Measurements from ENCODE around the gene GIMAP7. TPM values are rescaled to one million over a fixed set of nuclear protein-coding genes. Genes with fewer than 3 reads are reported as not detected.
"Not testable (repeated sequence)": the region's sequence is repeated elsewhere in the genome, so short reads cannot be mapped to it uniquely, and the experiment has no call there.

Gene GIMAP7
- total RNA-seq, 1 experiment from 2014 or later, result not detected

- Histone ChIP-seq H3K4me1 (no peaks in the 10 kb centered on the region), H3K27me3 (replicated peaks; ENCODE audit: control insufficient read depth, insufficient read depth, low read length) (peaks cover 2% of the 10 kb centered on the region), H3K4me3 (ENCODE audit: low read depth, low read length) (no peak overlapping the region), H3K36me3 (ENCODE audit: control insufficient read depth, insufficient read depth, low read length) (no peaks in the 10 kb centered on the region), H3K9me3 (no peaks in the 10 kb centered on the region; the same call in 1 of the 2 replicates)
- no TSS peak for BruUV-seq (replicated peaks)
- TF ChIP-seq, protein P1, sequence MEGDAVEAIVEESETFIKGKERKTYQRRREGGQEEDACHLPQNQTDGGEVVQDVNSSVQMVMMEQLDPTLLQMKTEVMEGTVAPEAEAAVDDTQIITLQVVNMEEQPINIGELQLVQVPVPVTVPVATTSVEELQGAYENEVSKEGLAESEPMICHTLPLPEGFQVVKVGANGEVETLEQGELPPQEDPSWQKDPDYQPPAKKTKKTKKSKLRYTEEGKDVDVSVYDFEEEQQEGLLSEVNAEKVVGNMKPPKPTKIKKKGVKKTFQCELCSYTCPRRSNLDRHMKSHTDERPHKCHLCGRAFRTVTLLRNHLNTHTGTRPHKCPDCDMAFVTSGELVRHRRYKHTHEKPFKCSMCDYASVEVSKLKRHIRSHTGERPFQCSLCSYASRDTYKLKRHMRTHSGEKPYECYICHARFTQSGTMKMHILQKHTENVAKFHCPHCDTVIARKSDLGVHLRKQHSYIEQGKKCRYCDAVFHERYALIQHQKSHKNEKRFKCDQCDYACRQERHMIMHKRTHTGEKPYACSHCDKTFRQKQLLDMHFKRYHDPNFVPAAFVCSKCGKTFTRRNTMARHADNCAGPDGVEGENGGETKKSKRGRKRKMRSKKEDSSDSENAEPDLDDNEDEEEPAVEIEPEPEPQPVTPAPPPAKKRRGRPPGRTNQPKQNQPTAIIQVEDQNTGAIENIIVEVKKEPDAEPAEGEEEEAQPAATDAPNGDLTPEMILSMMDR (IDR thresholded peaks at IDR 0.05; ENCODE audit: insufficient read depth in 1 of 2, low read depth in 1 of 2, low read length in 1 of 2, severe bottlenecking in 1 of 2, unreplicated experiment in 1 of 2), result no peak
- H3K4me1 Mint-ChIP-seq (ENCODE audit: low read depth, unreplicated experiment), result no peaks in the 10 kb centered on the region
- peaks cover 13% of the 10 kb centered on the region for H3K9me3 Mint-ChIP-seq (ENCODE audit: unreplicated experiment)
- ChIA-PET POLR2A (no interaction called here), CTCF (no interaction called here)
- no peak overlapping the region for H3K27ac Mint-ChIP-seq (ENCODE audit: unreplicated experiment)
- H3K36me3 Mint-ChIP-seq (ENCODE audit: insufficient read depth, unreplicated experiment), result no peaks in the 10 kb centered on the region
- peaks cover 31% of the 10 kb centered on the region for H3K27me3 Mint-ChIP-seq (ENCODE audit: insufficient read depth, unreplicated experiment)
- no peak for DNase-seq
- intact Hi-C loops (cut with micrococcal nuclease; ENCODE audit: unreplicated experiment), result no loop called here
- H3K4me3 Mint-ChIP-seq (ENCODE audit: unreplicated experiment), result no peak overlapping the region
Observed at GRCh38 chr7:150479023-150479716, 35.5 kb upstream of the GIMAP7 start.

DNA sequence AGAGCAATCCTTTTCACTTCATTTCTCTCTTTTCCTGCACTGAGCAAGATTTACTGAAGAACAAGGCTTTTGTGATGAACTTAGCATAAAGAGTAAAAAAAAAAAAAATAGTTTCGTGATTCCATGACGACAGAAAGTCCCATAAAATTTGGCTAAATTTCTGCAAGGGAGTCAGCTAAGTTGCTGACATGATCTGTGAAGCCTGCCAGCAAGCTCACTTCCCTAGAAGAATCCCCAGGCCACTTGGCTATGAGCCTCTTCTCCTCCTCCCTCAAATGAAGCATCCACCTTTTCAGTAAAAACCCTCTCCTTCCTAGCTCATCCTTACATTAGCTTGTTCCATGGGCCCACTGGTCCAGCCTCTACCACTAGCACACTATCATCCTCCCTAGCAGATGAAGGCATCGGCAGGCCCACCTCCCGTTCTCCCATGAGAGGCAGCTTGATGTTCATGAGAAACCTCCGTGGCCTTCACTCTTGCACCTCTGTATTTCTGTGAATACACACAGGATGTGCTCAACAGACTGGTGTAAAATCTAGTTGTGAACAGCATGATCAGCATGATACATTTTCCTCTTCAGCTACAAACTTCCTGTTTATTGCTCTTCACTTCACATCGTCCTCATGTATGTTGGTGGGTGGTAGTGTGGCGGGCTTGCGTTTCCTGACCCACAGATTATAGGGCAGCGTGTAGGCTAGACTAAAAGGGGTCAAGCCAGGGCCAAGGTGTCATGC, 33.3 kb upstream of the GIMAP7 start:
- Histone ChIP-seq H3K27me3 (replicated peaks; ENCODE audit: control insufficient read depth, insufficient read depth, low read length) (peaks cover 2% of the 10 kb centered on the region; the same call in 1 of the 2 replicates), H3K9me3 (no peaks in the 10 kb centered on the region; the same call in 1 of the 2 replicates), H3K4me3 (ENCODE audit: low read depth, low read length) (no peak overlapping the region), H3K36me3 (ENCODE audit: control insufficient read depth, insufficient read depth, low read length) (no peaks in the 10 kb centered on the region), H3K4me1 (no peaks in the 10 kb centered on the region)
- TF ChIP-seq, protein P1 (IDR thresholded peaks at IDR 0.05; ENCODE audit: insufficient read depth in 1 of 2, low read depth in 1 of 2, low read length in 1 of 2, severe bottlenecking in 1 of 2, unreplicated experiment in 1 of 2), result no peak
- Mint-ChIP-seq H3K27ac (ENCODE audit: unreplicated experiment) (no peak overlapping the region), H3K4me1 (ENCODE audit: low read depth, unreplicated experiment) (no peaks in the 10 kb centered on the region), H3K4me3 (ENCODE audit: unreplicated experiment) (no peak overlapping the region), H3K36me3 (ENCODE audit: insufficient read depth, unreplicated experiment) (no peaks in the 10 kb centered on the region), H3K27me3 (ENCODE audit: insufficient read depth, unreplicated experiment) (peaks cover 26% of the 10 kb centered on the region), H3K9me3 (ENCODE audit: unreplicated experiment) (peaks cover 2% of the 10 kb centered on the region)
- ChIA-PET POLR2A (no interaction called here), CTCF (no interaction called here)
- BruUV-seq (replicated peaks), result no TSS peak
- no peak for DNase-seq
- intact Hi-C loops (cut with micrococcal nuclease; ENCODE audit: unreplicated experiment), result no loop called here

GRCh38 chr7:150481922-150482321, 32.8 kb upstream of the GIMAP7 start:
- POLR2A ChIA-PET, result no interaction called here
- H3K27me3 Mint-ChIP-seq (ENCODE audit: insufficient read depth, unreplicated experiment), result peaks cover 24% of the 10 kb centered on the region

DNA sequence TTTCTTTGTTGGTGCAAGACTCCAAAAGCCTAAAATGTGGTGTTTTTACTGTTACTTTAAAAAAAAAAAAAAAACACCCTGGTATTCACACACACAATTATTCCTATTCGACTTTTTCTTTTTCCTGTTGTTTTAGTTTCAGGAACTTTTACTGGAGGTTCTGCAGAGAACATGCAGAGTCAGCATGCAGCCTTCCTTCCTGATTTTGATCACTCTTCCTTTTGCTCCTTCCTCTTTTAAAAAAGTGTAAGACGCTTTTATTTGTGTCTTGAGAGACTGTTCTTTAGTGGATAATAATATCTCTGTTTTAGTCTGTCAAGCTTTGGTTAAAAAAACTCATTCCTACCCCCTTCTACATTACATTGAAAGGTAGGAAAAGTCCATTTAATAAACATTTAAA, 31.2 kb upstream of the GIMAP7 start:
- H3K4me3 Mint-ChIP-seq (ENCODE audit: unreplicated experiment); CTCF ChIA-PET; H3K4me1 Mint-ChIP-seq (ENCODE audit: low read depth, unreplicated experiment); POLR2A ChIA-PET; BruUV-seq (replicated peaks); H3K9me3 ChIP-seq; H3K4me3 ChIP-seq (ENCODE audit: low read depth, low read length); H3K27ac Mint-ChIP-seq (ENCODE audit: unreplicated experiment); DNase-seq; H3K36me3 ChIP-seq (ENCODE audit: control insufficient read depth, insufficient read depth, low read length); H3K36me3 Mint-ChIP-seq (ENCODE audit: insufficient read depth, unreplicated experiment); intact Hi-C loops (cut with micrococcal nuclease; ENCODE audit: unreplicated experiment); H3K27me3 ChIP-seq (replicated peaks; ENCODE audit: control insufficient read depth, insufficient read depth, low read length); H3K9me3 Mint-ChIP-seq (ENCODE audit: unreplicated experiment); H3K4me1 ChIP-seq: not testable (repeated sequence)
- H3K27me3 Mint-ChIP-seq (ENCODE audit: insufficient read depth, unreplicated experiment), result peaks cover 17% of the 10 kb centered on the region

More at GRCh38 chr7:150481922-150482321, 32.8 kb upstream of the GIMAP7 start:
- no peaks in the 10 kb centered on the region for H3K36me3 Mint-ChIP-seq (ENCODE audit: insufficient read depth, unreplicated experiment)
- H3K9me3 Mint-ChIP-seq (ENCODE audit: unreplicated experiment), result no peaks in the 10 kb centered on the region
- Histone ChIP-seq H3K4me1 (no peaks in the 10 kb centered on the region), H3K4me3 (ENCODE audit: low read depth, low read length) (no peak overlapping the region), H3K36me3 (ENCODE audit: control insufficient read depth, insufficient read depth, low read length) (no peaks in the 10 kb centered on the region), H3K9me3 (no peaks in the 10 kb centered on the region), H3K27me3 (replicated peaks; ENCODE audit: control insufficient read depth, insufficient read depth, low read length) (peaks cover 2% of the 10 kb centered on the region; the same call in 1 of the 2 replicates)
- no peak overlapping the region for H3K27ac Mint-ChIP-seq (ENCODE audit: unreplicated experiment)
- CTCF ChIA-PET, result no interaction called here
- no peaks in the 10 kb centered on the region for H3K4me1 Mint-ChIP-seq (ENCODE audit: low read depth, unreplicated experiment)
- TF ChIP-seq, protein P1 (IDR thresholded peaks at IDR 0.05; ENCODE audit: insufficient read depth in 1 of 2, low read depth in 1 of 2, low read length in 1 of 2, severe bottlenecking in 1 of 2, unreplicated experiment in 1 of 2), result no peak
- intact Hi-C loops (cut with micrococcal nuclease; ENCODE audit: unreplicated experiment), result no loop called here
- H3K4me3 Mint-ChIP-seq (ENCODE audit: unreplicated experiment), result no peak overlapping the region
- no peak for DNase-seq
- no TSS peak for BruUV-seq (replicated peaks)

- H3K27me3 ChIP-seq (replicated peaks; ENCODE audit: control insufficient read depth, insufficient read depth, low read length); H3K36me3 ChIP-seq (ENCODE audit: control insufficient read depth, insufficient read depth, low read length); CTCF ChIA-PET; H3K36me3 Mint-ChIP-seq (ENCODE audit: insufficient read depth, unreplicated experiment); H3K4me1 Mint-ChIP-seq (ENCODE audit: low read depth, unreplicated experiment); H3K4me1 ChIP-seq; POLR2A ChIA-PET; H3K4me3 Mint-ChIP-seq (ENCODE audit: unreplicated experiment); H3K9me3 Mint-ChIP-seq (ENCODE audit: unreplicated experiment); BruUV-seq (replicated peaks); H3K4me3 ChIP-seq (ENCODE audit: low read depth, low read length); intact Hi-C loops (cut with micrococcal nuclease; ENCODE audit: unreplicated experiment); H3K27ac Mint-ChIP-seq (ENCODE audit: unreplicated experiment); DNase-seq; H3K9me3 ChIP-seq: not testable (repeated sequence)
- peaks cover 15% of the 10 kb centered on the region for H3K27me3 Mint-ChIP-seq (ENCODE audit: insufficient read depth, unreplicated experiment)
Observed at GRCh38 chr7:150484071-150484470, 30.6 kb upstream of the GIMAP7 start.

Data from Caco-2 (cell line).